SK-N-MC (cell line): ENCODE results near the gene AGMO.

Experiments used
- DNase-seq: peaks from one replicate; pipeline ENCODE4 v3.0.0-alpha.2; 2011; ENCODE audit warnings: low read depth, low spot score
- H3K27ac ChIP-seq: fragments of 200-600 bp; sonication (generic); 2 replicates; pipeline ENCODE4 v1.5.1; 2016; ENCODE audit warnings: mixed run types
- H3K36me3 ChIP-seq: fragments of 200-600 bp; sonication (generic); 2 replicates; pipeline ENCODE4 v1.6.1; 2017; ENCODE audit warnings: antibody characterized with exemption, low read length, mixed read lengths; ENCODE audit not compliant: insufficient read depth
- H3K4me3 ChIP-seq: fragments of 200-600 bp; sonication (generic); 2 replicates; pipeline ENCODE4 v1.5.1; 2016
- H3K9ac ChIP-seq: fragments of 200-600 bp; sonication (generic); 2 replicates; pipeline ENCODE4 v1.8.0; 2017; ENCODE audit warnings: mixed run types, mixed read lengths; ENCODE audit not compliant: insufficient read length
- H3K9me3 ChIP-seq: fragments of 200-600 bp; sonication (generic); 2 replicates; pipeline ENCODE4 v1.6.1; 2017; ENCODE audit warnings: low read depth, mild to moderate bottlenecking, antibody characterized with exemption, low read length, moderate library complexity, mixed read lengths
- EZH2 ChIP-seq: fragments of 200-600 bp; sonication (generic); IDR thresholded peaks from one replicate; pipeline ENCODE4 v1.6.1; 2017; ENCODE audit warnings: antibody characterized with exemption
- FOXP2 ChIP-seq: optimal IDR thresholded peaks from 2 replicates; pipeline ENCODE3; 2011; ENCODE audit warnings: mild to moderate bottlenecking, moderate library complexity; ENCODE audit not compliant: insufficient read depth; ENCODE audit errors: extremely low read length, control extremely low read depth
- POLR2AphosphoS5 ChIP-seq: IDR thresholded peaks from 2 replicates; pipeline ENCODE4 v1.6.1; 2012; ENCODE audit warnings: mild to moderate bottlenecking, low read depth, low read length, borderline replicate concordance

Gene AGMO

DNA sequence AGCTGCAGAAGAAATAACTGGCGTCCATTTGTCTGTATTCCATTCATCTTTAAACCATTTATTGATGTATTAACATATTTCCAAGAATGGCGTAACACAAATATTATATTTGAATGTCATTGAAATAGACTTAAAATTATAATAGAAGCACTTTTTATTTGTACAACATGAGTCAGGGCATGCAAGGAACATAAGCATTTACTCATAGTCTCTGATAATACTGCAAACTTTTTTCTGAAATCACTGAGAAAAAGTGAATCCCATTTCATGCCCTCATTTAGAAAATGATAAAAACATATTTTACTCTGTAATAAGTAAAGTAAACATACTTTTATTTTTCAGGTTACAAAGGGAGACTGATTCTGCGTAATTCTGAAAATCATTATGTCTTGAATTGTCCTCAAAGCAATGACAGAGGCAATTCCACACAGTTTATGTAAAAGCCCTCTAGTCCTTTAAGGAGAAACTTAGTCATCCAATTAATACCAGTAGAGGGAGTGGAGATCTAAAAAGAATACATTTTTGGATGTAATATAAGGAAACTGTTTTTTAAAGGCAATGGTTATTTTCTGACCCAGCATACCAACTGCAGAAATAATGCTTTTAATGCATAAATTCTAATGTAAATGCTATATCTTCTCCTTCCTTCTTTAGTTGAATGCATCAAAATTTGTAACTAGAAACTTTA is 58.1 kb downstream of the AGMO start:
- H3K9ac ChIP-seq: no peak overlapping the region
- H3K27ac ChIP-seq: no peak overlapping the region
- no peak overlapping the region for H3K4me3 ChIP-seq
- H3K9me3 ChIP-seq: no peaks in the 10 kb centered on the region
- no peak for DNase-seq
- no peak for TF ChIP-seq EZH2
- TF ChIP-seq POLR2AphosphoS5: no peak
- no peak for TF ChIP-seq FOXP2
- no peaks in the 10 kb centered on the region for H3K36me3 ChIP-seq

DNA sequence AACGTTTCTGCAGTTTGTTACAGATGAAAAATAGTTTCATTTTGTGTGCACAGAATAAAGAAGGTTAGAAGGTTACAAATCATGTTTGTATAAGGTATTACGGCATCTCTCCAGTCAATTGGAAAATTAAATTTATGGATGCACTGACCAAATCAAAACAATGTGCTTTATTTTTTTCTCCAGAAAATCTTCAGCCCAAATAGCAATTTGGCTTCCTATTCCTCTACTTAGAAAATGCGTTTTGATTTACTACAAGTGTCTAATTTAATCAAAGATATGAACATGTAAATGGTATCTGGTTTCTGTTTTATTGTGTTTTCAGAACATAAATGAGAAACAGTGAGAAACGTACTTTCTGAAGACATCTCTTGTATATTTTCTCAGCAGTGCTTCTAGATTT is 63.4 kb downstream of the AGMO start:
- no peak for TF ChIP-seq POLR2AphosphoS5
- no peak overlapping the region for H3K4me3 ChIP-seq
- no peaks in the 10 kb centered on the region for H3K9me3 ChIP-seq
- H3K9ac ChIP-seq: no peak overlapping the region
- no peak for DNase-seq
- H3K36me3 ChIP-seq: no peaks in the 10 kb centered on the region
- H3K27ac ChIP-seq: no peak overlapping the region

DNA sequence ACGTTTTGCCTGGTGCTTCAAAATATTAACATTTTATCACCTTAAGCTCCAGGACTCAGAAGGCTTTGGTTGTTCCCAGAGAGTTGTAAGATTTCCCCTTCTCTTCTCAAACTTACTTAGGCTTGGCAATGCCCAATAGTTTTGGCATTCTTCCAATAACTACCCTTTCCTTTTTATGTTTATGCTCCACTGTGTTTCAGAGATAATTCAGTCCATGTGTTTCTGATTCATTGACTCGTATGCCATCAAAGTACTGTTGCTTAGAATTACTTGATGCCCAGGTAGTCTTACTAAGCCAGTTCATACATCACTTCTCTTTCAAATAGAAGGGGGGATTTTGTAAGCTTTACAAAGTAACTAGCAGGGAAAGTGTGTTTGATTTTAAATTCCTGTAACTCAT is 66.6 kb downstream of the AGMO start:
- TF ChIP-seq POLR2AphosphoS5 (no peak), FOXP2 (no peak), EZH2 (no peak)
- DNase-seq: no peak
- Histone ChIP-seq H3K27ac (no peak overlapping the region), H3K4me3 (no peak overlapping the region), H3K9ac (no peak overlapping the region), H3K9me3 (no peaks in the 10 kb centered on the region), H3K36me3 (no peaks in the 10 kb centered on the region)

DNA sequence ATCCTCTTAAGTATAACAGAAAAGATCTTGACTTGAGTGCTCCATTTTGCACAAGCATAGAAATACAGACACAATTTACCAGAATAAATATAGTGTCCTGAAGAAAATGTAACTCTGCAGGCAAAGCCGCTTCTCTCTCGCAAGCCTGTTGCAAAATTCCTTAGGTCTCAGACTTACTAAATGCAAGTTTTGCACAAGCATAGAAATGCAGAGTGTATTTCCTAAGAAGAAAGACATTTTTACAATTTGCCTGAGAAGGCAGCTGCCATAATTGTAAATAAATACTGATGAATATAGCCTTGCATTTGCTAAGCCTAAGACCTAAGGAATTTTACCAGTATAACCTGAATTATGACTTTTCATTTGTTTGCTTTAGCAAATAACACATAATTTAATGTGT is 67.1 kb downstream of the AGMO start:
- DNase-seq: no peak
- Histone ChIP-seq H3K9ac (no peak overlapping the region), H3K4me3 (no peak overlapping the region), H3K27ac (no peak overlapping the region), H3K9me3 (no peaks in the 10 kb centered on the region), H3K36me3 (no peaks in the 10 kb centered on the region)
- TF ChIP-seq FOXP2: no peak

DNA sequence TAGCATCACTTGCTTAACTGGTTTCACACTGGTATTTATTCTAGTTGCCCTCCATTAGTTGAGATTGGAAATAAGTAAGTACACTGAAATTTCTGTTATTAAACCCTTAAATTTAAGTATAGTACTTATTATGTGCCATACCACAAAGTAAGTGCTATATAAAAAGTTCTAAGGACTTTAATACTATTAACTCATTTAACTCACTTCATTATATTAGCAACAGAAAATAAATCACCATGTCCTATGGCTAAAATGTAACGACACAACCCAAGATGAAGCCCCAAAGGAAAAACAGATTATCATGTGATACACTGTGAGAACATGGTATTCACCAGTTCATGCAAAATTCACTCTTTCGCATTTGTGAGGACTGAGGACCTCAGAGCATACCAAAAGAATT is 70.5 kb downstream of the AGMO start:
- H3K36me3 ChIP-seq: no peaks in the 10 kb centered on the region
- no peaks in the 10 kb centered on the region for H3K9me3 ChIP-seq
- no peak overlapping the region for H3K27ac ChIP-seq
- TF ChIP-seq FOXP2 (no peak), EZH2 (no peak), POLR2AphosphoS5 (no peak)
- H3K9ac ChIP-seq: no peak overlapping the region
- no peak overlapping the region for H3K4me3 ChIP-seq
- DNase-seq: no peak

DNA sequence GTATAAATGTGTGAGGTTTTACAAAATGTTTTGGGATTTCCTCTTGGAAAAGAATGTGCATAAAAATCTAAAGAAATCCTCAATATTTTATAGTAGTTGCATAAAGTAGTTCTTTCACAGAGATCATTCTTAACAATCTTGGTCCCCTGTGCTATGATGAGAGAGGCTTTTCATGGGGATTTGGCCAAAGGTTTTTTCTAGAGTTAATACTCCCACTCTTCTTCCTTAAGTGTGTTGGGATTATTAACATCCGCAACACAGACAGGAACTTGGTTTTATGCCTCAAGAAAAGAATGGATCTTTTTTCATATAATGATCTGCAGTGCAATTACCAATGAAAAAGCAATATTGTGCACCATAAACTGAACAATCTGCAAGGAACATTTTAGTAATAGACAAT is 71.5 kb downstream of the AGMO start:
- Histone ChIP-seq H3K27ac (no peak overlapping the region), H3K9ac (no peak overlapping the region), H3K36me3 (no peaks in the 10 kb centered on the region), H3K9me3 (no peaks in the 10 kb centered on the region), H3K4me3 (no peak overlapping the region)
- DNase-seq: no peak
- TF ChIP-seq POLR2AphosphoS5 (no peak), EZH2 (no peak), FOXP2 (no peak)

DNA sequence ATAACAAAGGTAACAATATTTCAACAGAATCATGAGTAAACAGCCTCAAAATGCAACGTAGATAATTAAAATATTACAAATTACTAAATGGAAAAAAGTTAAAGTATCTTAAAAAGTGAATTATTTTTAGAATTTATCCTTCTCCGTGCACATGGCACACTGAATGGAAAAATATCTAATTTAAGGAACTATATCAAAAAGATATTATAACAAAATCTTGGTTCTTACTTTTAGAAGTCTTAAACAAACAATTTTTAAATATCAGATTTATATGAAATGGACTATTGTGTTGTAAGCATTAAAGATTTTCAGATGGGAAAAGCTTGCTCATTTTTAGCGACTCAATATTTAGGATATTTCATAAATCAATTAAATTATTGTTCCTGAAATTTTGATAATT is 72.0 kb downstream of the AGMO start:
- Histone ChIP-seq H3K36me3 (no peaks in the 10 kb centered on the region), H3K9ac (no peak overlapping the region), H3K9me3 (no peaks in the 10 kb centered on the region), H3K27ac (no peak overlapping the region), H3K4me3 (no peak overlapping the region)
- TF ChIP-seq POLR2AphosphoS5 (no peak), FOXP2 (no peak), EZH2 (no peak)
- DNase-seq: no peak

DNA sequence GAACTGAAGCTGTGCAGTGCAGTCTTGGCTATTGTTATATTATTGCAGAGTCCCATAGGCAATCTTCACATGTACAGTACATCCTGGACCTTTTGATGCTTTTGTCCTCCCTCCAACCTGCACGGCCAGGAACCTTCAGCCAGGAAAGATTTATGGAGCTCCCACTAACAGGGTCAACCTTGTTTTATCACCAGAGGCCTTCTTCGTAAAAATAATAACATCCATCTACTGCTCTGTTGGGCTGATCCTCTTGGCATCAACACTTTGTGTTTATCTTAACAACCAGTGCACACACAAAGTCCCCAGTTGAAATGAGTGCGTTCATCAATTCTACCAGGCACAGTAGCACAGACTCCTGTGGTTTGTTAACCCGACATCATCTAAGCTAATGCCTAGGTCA is 72.4 kb downstream of the AGMO start:
- H3K9ac ChIP-seq: no peak overlapping the region
- TF ChIP-seq FOXP2 (no peak), POLR2AphosphoS5 (no peak), EZH2 (no peak)
- no peak overlapping the region for H3K27ac ChIP-seq
- no peaks in the 10 kb centered on the region for H3K9me3 ChIP-seq
- no peak overlapping the region for H3K4me3 ChIP-seq
- H3K36me3 ChIP-seq: no peaks in the 10 kb centered on the region
- no peak for DNase-seq

DNA sequence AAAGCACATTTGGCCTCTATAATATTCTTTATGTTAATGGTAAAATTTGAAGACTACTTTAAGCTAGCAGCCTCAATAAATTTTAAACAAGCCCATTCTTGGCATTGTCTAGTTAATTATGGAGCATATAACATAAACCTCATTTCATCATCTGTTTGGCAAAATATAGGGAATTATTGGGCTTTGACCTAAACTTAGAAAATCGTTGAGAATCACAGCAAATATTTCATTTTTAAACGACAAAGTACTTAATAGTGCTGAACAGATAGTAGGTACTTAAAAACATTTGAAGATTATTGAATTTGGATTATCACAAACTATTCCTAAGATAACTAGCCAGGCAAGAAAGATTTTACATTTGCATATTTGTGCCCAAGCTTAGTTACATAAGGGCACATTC is 73.4 kb downstream of the AGMO start:
- Histone ChIP-seq H3K4me3 (no peak overlapping the region), H3K36me3 (no peaks in the 10 kb centered on the region), H3K9ac (no peak overlapping the region), H3K27ac (no peak overlapping the region), H3K9me3 (no peaks in the 10 kb centered on the region)
- TF ChIP-seq FOXP2 (no peak), POLR2AphosphoS5 (no peak), EZH2 (no peak)
- no peak for DNase-seq
